Prostate gland (tissue), 2 donors: Measurements from ENCODE around the gene RBX1.

Experiments
- CTCF ChIP-seq, 4 experiments: fragments of 200-600 bp in 2 of 4; fragments of 450-650 bp in 2 of 4; sonication (generic) in 2 of 4; IDR thresholded peaks; 1 replicate in 3 of 4; 2 replicates in 1 of 4; pipeline ENCODE4 v1.5.1; 2016 to 2019; ENCODE audit warnings: antibody characterized with exemption in 4 of 4, mild to moderate bottlenecking in 2 of 4, moderate library complexity in 2 of 4
- POLR2A ChIP-seq: fragments of 450-650 bp; IDR thresholded peaks from one replicate; pipeline ENCODE4 v1.6.1; 2016; ENCODE audit warnings: antibody characterized with exemption, mild to moderate bottlenecking

- TF ChIP-seq POLR2A (no peak), CTCF (IDR thresholded peaks at IDR 0.05) (no peak)
Measured at GRCh38 chr22:41015003-41015402, 63.8 kb downstream of the RBX1 start.
